GM21619 (cell line): Measurements from ENCODE around the gene KDM2A.
"Not testable (repeated sequence)": the region's sequence is repeated elsewhere in the genome, so short reads cannot be mapped to it uniquely, and the experiment has no call there.

Experiments
- ATAC-seq: cut with Tn5 transposase; IDR thresholded peaks from one replicate; pipeline ENCODE4 v1.9.1; 2021; ENCODE audit not compliant: unreplicated experiment

KDM2A gene

DNA sequence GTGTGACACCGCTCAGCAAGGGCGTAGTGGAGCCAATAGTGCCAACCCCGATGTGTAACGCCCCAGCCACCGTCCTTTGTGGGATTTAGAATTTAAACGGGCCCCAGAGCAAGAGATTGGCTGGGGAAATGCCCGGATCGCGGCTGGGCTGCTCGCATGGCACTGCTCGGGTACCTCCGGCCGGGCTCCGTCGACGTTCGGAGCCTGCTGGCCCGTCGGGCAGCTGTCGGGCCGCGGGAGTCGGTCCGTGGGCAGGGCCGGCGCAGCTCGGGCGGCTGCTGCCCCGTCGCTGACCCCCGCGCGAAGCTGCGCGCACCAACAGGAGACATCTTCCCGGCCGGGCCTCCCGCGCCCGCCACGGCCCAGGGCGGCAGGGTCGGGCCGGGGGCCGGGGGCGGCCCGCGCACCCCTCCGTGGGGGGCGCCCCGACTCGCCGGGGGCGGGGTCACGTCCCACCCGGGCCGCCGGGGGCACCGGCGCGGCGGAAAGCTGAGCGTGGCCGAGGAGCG lies 1.3 kb upstream of the KDM2A start:
- no peak for ATAC-seq

DNA sequence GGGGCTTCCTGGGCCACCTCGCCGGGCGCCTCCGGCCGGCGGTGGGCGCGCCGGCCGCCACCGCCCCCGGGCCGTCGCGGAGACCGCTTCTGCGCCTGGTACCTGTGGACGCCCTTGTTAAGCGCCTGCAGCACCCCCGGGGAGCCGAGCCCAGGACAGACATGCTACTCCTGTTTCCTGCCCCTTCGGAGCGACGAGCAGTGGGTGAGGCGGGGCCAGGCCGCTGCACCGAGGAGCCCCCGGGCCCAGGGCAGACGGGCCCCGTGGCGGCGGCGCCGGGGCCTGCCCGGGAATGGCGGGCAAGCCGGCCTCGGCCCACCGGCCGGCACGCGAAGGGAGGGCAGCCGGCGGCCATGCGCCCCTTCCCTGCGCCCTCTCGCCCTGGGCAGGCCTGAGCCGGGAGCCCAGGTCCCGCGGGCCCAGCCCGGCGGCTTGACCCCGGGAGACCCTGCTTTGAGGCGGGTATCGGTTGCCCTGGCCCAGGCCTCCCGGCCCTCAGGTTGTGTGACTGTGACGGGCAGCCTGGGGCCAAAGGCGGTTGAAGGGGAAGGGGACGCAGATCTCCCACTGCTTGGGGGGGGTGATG lies 789 bp upstream of the KDM2A start:
- ATAC-seq: peak; percentile 12

DNA sequence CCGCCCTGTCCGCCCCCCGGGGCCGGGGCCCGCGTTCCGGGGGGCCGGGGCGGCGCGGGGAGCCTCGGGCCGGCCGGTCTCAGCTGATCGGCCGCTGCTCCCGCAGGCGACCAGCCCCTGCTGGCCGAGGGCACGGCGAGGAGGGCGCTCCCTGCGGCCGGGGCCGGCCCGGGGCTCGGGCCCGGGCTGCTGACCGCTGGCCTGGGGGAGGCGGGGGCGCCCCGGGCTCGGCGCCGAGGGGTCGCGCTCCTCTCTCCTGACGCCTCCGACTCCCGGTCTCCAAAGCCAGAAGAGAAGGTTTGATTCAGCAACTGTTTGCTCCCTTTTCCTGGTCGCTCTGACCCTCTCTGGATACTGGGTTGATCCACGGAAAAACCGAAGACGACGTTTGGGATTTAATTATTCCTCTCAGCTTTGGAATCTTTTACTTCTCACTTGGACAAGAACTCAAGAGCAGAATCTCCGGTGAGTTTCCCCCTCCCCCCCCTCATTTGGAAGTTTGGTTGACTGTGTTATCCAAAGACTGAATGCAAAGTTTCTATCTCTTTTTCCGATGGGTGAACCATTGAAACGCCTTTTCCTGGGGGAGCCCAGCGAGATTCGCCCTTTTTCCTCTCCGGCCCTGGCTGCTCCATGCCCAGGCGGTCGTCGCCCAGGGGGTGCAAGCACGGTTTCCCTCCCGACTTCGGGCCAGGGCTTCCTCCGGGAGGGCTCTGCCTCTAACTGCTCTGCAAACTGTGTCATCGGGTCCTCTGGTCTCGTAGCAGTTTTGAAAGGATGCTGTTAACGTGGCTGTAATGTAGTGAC lies 725 bp downstream of the KDM2A start:
- peak; percentile 8 for ATAC-seq

DNA sequence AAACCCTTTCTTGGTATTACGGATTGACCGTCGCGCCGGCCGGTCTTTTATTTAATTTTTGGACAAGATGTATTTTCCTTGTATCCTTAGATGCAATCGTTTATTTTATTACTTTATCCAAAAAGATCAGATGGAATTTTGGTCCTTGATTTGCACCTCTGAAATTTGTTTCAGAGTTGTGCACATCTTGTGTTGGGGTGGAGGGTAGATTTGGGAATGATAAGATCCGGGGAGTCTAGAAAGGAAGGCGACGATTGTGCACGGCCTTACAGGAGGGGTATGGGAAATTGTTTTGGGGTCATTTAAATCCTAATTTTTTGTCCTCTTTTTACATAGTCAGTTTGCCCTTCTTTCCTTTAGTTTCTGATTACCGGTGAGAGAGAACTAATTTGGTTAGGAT lies 1.4 kb downstream of the KDM2A start:
- no peak for ATAC-seq

DNA sequence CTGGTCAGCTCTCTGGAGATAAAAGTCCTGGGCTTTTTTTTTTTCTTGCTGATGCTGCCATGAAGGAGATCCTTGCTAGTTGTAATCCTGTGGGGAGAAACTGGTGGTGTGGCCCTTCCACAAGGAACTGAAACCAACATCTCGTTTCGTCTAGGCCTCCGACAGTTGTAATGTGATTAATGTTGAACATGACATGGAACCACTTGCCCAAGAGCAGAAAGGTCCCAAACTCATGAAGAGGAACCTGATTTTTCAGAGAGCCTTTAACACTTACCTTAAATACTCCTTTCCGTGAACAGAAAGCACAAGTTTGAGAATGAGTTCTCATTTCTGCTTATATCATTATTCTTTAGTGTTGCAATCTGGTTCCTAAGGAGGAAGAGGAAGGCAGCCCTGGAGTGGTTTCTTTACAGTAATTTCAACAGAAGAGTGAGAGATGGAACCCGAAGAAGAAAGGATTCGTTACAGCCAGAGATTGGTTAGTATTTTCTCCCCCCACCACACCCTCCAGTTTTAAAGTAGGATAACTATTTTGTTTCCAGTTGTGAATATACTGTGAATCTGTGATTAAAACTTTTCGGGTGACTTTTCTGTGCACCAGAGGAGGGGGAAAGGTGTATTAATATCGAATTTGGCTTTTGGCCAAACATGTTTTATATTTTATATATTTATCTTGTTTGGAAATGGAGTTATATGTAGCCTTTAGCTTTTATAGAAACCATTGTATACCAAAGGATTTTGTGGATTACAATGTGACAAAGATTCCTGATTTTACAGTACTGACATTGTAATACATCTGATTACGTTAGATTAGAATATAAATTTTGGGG lies 2.0 kb downstream of the KDM2A start:
- ATAC-seq: no peak

DNA sequence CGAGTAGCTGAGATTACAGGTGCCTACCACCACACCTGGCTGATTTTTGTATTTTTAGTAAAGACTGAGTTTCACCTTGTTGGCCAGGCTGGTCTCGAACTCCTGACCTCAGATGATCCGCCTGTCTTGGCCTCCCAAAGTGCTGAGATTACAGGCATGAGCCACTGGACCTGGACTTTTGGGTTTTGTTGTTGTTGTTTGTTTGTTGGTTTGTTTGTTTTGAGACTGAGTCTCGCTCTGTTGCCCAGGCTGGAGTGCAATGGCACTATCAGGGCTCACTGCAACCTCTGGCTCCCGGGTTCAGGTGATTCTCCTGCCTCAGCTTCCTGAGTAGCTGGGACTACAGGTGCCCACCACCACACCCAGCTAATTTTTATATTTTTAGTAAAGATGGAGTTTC lies 4.7 kb downstream of the KDM2A start:
- not testable (repeated sequence) for ATAC-seq

DNA sequence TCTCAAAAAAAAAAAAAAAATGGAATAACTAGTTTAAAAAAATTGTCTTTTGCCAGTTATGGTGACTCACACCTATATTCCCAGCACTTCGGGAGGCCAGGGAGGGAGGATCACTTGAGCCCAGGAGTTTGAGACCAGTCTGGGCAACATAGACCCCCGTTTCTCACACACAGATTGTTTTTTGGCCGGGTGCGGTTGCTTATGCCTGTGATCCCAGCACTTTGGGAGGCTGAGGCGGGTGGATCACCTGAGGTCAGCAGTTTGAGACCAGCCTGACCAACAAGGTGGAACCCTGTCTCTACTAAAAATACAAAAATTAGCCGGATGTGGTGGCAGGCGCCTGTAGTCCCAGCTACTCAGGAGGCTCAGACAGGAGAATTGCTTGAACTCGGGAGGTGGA lies 7.2 kb downstream of the KDM2A start:
- not testable (repeated sequence) for ATAC-seq

DNA sequence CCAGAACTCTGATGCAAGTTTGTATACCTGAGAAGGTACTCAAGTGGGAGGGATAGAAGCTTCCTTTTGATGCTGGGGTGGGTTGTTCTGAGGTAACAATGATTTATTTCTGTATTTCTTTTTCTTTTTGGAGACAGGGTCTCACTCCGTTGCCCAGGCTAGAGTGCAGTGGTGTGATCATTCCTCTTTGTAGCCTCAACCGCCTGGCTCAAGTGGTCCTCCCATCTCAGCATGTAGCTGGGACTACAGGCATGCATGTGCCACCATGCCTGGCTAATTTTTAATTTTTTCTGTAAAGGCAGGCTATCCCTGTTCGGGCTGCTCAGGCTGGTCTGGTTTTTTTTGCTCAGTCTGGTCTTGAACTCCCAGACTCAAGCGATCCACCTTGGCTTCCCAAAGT lies 7.9 kb downstream of the KDM2A start:
- ATAC-seq: no peak

DNA sequence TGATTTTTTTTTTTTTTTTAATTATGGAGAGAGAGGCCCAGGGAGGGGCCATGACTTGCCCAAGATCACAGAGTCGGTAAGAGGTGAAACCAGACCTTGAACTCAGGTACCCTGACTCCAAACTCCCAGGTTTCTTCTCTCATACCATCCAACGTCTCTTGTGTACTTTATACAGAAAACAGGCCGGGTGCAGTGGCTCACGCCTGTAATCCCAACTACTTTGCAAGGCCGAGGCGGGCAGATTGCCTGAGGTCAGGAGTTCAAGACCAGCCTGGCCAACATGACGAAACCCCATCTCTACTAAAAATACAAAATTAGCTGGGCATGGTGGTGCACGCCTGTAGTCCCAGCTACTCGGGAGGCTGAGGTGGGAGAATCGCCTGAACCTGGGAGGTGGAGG lies 11.8 kb downstream of the KDM2A start:
- ATAC-seq: not testable (repeated sequence)

DNA sequence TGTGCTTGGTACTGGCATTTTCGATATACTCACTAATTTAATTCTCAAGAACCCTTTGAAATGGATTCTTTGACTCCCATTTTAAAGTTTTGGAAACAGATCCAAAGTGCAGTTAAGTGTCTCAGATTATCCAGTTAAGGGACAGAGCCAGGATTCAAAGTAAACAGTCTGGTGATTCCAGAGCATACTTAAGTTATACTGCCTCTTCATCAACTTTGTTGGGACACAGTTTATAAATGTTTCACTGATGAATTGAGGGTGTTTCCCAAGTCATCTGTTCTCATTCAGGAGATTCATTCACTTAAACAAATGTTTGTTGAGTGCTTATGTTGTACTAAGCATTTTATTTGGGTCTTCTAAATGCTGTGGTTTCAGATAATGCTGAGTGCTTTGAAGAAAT lies 17.1 kb downstream of the KDM2A start:
- ATAC-seq: no peak

DNA sequence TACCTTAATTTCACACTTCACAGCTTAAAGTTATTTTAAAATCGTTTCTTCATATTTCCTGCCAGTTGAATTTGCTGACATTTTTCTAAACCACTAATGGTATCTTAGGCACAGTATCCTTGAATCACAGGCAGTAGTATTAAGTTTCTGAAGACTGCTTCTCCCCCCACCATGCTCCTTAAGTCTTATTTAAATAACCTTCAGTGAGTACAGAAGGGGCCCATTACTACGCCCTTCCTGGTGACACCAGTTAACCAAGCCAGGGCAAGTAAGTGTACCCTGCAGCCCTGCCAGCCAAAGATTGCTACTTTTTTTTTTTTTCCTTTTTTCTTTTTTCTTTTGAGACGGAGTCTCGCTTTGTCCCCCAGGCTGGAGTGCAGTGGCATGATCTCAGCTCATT lies 19.9 kb downstream of the KDM2A start:
- ATAC-seq: no peak

DNA sequence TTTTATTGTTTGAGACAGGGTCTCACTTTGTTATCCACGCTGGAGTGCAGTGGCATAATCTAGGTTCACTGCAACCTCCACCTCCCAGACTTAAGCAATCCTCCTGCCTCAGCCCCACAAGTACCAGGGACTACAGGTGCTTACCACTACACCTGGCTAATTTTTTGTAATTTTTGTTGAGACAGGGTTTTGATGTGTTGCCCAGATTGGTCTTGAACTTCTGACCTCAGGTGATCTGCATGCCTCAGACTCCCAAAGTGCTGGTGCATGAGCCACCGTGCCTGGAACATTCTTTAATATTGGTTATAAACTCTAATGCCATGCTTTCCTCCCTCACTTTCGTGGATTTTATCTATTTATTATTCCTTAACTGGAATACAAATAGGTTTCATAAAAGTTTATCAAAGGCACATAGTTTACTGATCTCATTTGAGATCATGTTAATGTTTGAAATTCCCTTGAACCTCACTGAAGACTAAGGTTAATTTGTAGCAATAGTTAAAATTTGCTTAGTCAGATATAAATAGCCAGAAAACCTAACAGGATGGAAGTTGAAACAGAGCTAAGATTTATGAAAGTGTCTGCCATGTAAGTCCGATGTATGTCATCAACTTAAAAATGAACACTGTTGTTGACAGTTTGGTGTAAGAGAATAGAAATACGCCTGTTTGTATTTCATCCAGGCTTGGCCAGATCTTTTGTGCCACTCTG lies 27.6 kb downstream of the KDM2A start:
- ATAC-seq: no peak

DNA sequence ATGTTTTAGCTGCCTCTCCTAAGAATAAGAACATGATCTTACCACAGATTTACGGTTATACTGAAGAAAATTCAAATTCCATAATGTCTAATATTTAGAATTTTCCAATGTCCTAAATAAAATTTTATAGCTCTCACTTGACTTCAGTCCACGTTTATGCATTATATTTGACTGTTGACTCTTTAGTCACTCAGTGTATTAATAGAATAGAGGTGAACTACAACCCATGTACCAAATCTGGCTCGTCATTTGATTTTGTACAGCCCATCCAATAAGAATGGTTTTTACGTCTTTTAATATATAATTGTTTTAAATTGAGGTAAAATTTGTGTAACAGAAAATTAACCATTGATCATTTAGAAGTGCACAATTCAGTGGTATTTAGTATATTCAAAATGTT lies 34.9 kb downstream of the KDM2A start:
- no peak for ATAC-seq

DNA sequence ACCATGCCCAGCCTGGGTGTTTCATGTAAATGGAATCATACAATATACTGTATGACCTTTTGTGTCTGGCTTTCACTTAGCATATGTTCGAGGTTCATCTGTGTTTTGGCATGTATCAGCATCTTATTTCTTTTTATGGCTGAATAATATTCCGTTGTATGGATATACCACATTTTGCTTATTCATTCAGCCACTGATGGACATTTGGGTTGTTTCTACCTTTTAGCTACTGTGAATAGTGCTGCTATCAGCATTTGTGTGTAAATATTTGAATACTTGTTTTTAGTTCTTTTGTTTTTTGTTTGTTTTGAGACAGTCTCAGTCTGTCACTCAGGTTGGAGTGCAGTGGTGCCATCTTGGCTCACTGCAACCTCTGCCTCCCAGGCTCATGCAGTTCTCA lies 35.7 kb downstream of the KDM2A start:
- ATAC-seq: no peak

DNA sequence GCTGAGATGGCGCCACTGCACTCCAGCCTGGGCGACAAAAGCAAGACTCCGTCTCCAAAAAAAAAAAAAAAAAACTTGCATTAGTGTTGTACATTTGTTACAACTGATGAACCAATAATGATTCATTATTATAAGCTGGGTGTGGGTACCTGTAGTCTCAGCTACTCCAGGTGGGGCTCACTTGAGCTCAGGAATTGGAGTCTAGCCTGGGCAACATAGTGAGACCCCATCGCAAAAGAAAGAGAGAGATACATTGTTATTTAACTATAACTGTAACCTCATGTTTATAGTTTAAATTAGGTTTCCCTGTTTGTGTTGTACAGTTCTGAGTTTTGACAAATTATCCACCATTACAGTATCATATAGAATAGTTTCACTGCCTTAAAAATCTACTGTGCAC lies 38.6 kb downstream of the KDM2A start:
- ATAC-seq: no peak

DNA sequence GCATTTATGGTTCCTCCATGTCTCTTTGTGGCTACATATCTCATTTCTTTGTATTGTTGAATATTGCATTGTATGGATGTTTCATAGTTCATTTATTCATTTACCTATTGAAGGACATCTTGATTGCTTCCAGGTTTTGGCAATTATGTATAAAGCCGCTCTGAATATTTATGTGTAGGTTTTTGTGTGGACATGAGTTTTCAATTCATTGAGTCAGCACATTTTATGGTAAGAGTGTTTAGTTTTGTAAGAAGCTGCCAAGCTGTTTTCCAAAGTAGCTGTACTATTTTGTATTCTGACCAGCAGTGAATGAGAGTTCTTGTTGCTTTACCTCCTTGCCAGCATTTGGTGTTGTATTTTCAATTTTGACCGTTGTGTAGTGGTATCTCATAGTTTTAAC lies 39.2 kb downstream of the KDM2A start:
- ATAC-seq: no peak

DNA sequence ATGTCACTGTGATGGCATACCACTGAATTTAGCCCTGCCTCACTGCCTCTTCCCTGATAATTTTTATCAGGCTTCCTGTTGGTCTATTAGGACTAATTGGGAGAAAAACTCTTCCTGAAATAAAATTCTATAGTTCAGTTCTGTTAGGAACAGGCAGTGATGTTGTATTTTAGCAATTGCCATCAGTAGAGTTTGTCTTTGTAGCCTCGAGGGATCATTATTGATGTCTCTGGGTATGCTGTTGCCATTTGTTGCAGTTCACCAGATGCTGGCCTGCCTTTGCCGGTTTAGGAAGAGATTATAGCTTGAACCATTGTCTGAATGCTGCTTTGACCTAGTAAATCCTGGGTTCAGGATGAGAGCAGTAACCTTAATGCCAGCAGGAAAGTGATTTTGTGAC lies 41.0 kb downstream of the KDM2A start:
- ATAC-seq: no peak

DNA sequence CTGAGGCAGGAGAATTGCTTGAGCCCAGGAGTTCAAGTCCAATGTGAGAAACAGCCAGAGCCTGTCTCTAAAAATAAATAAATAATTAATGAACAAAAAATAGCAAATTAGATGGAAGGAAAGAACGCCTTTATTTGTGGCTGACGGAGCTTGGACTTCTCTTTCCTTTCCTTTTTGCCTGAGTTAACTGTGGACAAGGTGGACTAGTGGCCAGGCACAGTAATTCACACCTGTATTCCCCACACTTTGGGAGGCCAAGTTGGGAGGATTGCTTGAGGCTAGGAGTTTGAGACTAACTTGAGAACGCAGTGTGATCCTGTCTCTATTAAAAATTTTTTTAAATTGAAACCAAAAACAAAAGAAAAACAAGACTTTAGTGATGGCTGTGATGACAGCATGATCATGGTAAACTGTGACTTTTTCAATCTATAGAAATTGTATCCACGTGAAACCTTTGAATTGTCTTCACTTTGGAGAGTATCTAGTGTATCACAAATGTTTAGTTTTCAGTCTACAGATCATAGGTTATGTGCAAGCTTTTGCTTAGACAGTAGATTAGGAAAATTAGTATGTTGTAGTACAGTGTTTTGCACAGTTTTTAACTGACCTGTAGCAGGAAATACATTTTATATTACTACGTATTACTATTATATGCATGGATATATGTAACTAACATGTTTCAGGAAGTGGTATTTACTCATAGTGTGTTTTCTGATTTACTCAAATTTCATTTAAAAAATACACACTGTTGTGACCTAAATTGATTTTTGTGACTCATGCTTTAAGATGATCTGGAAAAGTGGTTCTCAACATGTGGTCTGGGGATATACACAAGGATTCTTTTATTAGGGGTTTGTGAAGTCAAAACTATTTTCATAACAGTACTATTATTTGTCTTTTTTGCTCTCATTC lies 42.1 kb downstream of the KDM2A start:
- ATAC-seq: no peak

DNA sequence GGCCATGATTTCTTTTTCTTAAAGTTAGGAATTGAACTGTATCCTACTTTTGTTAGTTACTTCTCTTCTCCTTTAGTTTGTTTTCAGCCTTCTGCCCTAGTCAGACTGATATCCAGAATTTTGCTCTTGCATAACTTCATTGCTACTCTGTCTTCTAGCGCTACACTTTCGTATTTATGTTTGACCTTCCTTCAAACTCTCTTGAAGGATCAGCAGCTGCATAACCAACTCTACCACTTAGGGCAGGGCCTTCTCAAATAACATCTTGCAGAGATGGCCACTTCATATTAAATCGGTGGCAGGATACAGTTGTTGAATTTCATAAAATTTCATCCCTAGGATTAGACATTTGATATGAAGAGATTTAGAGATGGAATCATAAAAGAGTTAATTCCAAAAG lies 43.9 kb downstream of the KDM2A start:
- no peak for ATAC-seq

DNA sequence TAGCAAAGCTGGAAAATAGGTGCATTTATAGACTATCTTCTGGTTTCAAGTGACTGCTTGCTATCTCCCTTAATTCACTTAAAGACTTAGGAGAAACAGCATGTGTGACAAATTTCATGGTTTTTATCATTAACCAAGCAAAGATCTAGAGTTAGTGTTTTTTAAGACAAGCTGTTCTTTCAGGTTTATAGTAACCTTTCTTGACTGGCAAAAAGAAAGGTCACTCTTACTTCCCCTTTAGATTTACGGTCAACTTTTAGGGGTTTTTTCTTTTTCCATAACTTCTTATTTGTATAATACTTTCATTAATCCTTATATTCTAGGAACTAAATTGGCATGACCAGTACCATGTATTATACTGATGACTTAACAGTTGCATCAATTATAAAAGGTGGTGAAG lies 46.6 kb downstream of the KDM2A start:
- no peak for ATAC-seq
